ENCODE data around the gene CKLF. TPM values are rescaled to one million over a fixed set of nuclear protein-coding genes. Genes with fewer than 3 reads are reported as not detected.

Gene CKLF
- polyA plus RNA-seq, 3 donors: 285 to 430 (median 374) TPM

GRCh38 chr16:66563574-66564334 is 11.4 kb downstream of the CKLF start:
- no CpG with 5 or more reads among the region's 2 CpGs for WGBS (ENCODE audit: insufficient coverage)

More at GRCh38 chr16:66563574-66564334, 11.4 kb downstream of the CKLF start:
- H3K27ac Mint-ChIP-seq: peak overlapping the region in 1 of 7 donors; percentile 67
- Histone ChIP-seq H3K4me1 (ENCODE audit: control insufficient read depth in 1 of 2, insufficient read depth in 2 of 2, low read length in 2 of 2) (peaks cover 0 to 21% of the 10 kb centered on the region in 2 donors), H3K27ac (ENCODE audit: low read depth in 1 of 2, low read length in 2 of 2) (peak overlapping the region in 1 of 2 donors; percentile 46), H3K4me3 (replicated peaks in 1 of 3; ENCODE audit: low read depth in 2 of 3, low read length in 3 of 3) (no peak overlapping the region), H3K27me3 (ENCODE audit: control insufficient read depth in 2 of 2, insufficient read depth in 2 of 2, low read length in 2 of 2) (no peaks in the 10 kb centered on the region), H3K9ac (ENCODE audit: insufficient read depth, low read length, poor library complexity, severe bottlenecking) (no peak overlapping the region), H3K36me3 (replicated peaks in 1 of 2; ENCODE audit: control insufficient read depth in 1 of 2, insufficient read depth in 2 of 2, low read length in 2 of 2) (peaks cover 66 to 93% of the 10 kb centered on the region in 2 donors), H3K4me2 (replicated peaks; ENCODE audit: extremely low read depth, low read length, poor library complexity, severe bottlenecking) (no peak overlapping the region), H3K9me3 (replicated peaks in 1 of 2; ENCODE audit: control insufficient read depth in 1 of 2, insufficient read depth in 1 of 2, low read length in 2 of 2) (no peaks in the 10 kb centered on the region), H3K79me2 (ENCODE audit: insufficient read depth, low read length) (peaks cover 74% of the 10 kb centered on the region), H4K20me1 (ENCODE audit: insufficient read depth, low read length) (peaks cover 85% of the 10 kb centered on the region), H2AFZ (ENCODE audit: insufficient read depth, low read depth, low read length, poor library complexity, severe bottlenecking) (no peak overlapping the region)
- no peak for TF ChIP-seq CTCF (IDR thresholded peaks at IDR 0.05)
- H3K4me3 Mint-ChIP-seq: no peak overlapping the region
- peaks cover 79 to 85% of the 10 kb centered on the region in 2 donors for H3K36me3 Mint-ChIP-seq
- intact Hi-C loops (cut with micrococcal nuclease): no loop called here
- peaks cover 28% of the 10 kb centered on the region for H3K4me1 Mint-ChIP-seq
- no peaks in the 10 kb centered on the region for H3K27me3 Mint-ChIP-seq (ENCODE audit: low read depth in 3 of 3)
- peaks cover 0 to 4% (median 0%) of the 10 kb centered on the region in 7 donors for H3K9me3 Mint-ChIP-seq
- no peak for DNase-seq

All from CD14-positive monocyte (primary cell).